ENCODE data around the gene ADPRH.

Gene ADPRH

GRCh38 chr3:119611664-119612063, 32.4 kb downstream of the ADPRH start:
- H3K9me3 ChIP-seq (ENCODE audit: insufficient read depth, low read depth, low read length): peaks cover 1% of the 10 kb centered on the region
- no peak overlapping the region for H3K23ac ChIP-seq (ENCODE audit: low read length)
- no peak overlapping the region for H3K14ac ChIP-seq (ENCODE audit: low read length)
- H2BK12ac ChIP-seq (ENCODE audit: low read length): no peak overlapping the region
- H3K4me3 ChIP-seq (ENCODE audit: low read depth, low read length): no peak overlapping the region
- H2AK5ac ChIP-seq (ENCODE audit: low read length): no peak overlapping the region
- H3K36me3 ChIP-seq (ENCODE audit: control insufficient read depth in 1 of 2, insufficient read depth in 2 of 2, low read length in 2 of 2): no peaks in the 10 kb centered on the region
- H2BK120ac ChIP-seq (ENCODE audit: insufficient read depth, low read length, poor library complexity): no peak overlapping the region
- no peak overlapping the region for H2BK5ac ChIP-seq (ENCODE audit: low read depth, low read length, poor library complexity)
- no peak for DNase-seq
- H3K4me1 ChIP-seq (ENCODE audit: control insufficient read depth in 1 of 2, insufficient read depth in 2 of 2, low read length in 2 of 2): peaks cover 3 to 6% of the 10 kb centered on the region in 2 experiments
- H3K4me2 ChIP-seq (ENCODE audit: low read length): no peak overlapping the region
- no peaks in the 10 kb centered on the region for H3K27me3 ChIP-seq (ENCODE audit: insufficient read depth, low read length)
- no peak overlapping the region for H4K12ac ChIP-seq (ENCODE audit: low read depth, low read length)
- no peaks in the 10 kb centered on the region for H3K79me2 ChIP-seq (ENCODE audit: control insufficient read depth, insufficient read depth, low read length, poor library complexity)
- no CpG with 5 or more reads among the region's 1 CpG for WGBS (ENCODE audit: extremely low coverage, insufficient coverage, insufficient read length)
- H3K18ac ChIP-seq (ENCODE audit: low read length): no peak overlapping the region
- H4K91ac ChIP-seq (ENCODE audit: low read depth, low read length): no peak overlapping the region
- H3K4ac ChIP-seq (ENCODE audit: low read depth, low read length): no peak overlapping the region
- H3K9ac ChIP-seq (ENCODE audit: low read length): no peak overlapping the region
- H3K79me1 ChIP-seq (ENCODE audit: low read length): no peaks in the 10 kb centered on the region
- H2AFZ ChIP-seq (ENCODE audit: insufficient read depth, low read length, poor library complexity): no peak overlapping the region
- H3K27ac ChIP-seq (ENCODE audit: low read depth, low read length): no peak overlapping the region
- H4K8ac ChIP-seq (ENCODE audit: low read depth, low read length): no peak overlapping the region

- WGBS (ENCODE audit: extremely low coverage, insufficient coverage, insufficient read length): no CpG with 5 or more reads among the region's 1 CpG
- Histone ChIP-seq H3K4ac (ENCODE audit: low read depth, low read length) (no peak overlapping the region), H3K4me3 (ENCODE audit: low read depth, low read length) (no peak overlapping the region), H4K8ac (ENCODE audit: low read depth, low read length) (no peak overlapping the region), H3K79me1 (ENCODE audit: low read length) (no peaks in the 10 kb centered on the region), H3K23ac (ENCODE audit: low read length) (no peak overlapping the region), H2AFZ (ENCODE audit: insufficient read depth, low read length, poor library complexity) (no peak overlapping the region), H3K9me3 (ENCODE audit: insufficient read depth, low read depth, low read length) (peaks cover 1% of the 10 kb centered on the region), H2BK12ac (ENCODE audit: low read length) (no peak overlapping the region), H2AK5ac (ENCODE audit: low read length) (no peak overlapping the region), H3K36me3 (ENCODE audit: control insufficient read depth in 1 of 2, insufficient read depth in 2 of 2, low read length in 2 of 2) (no peaks in the 10 kb centered on the region), H4K12ac (ENCODE audit: low read depth, low read length) (no peak overlapping the region), H2BK120ac (ENCODE audit: insufficient read depth, low read length, poor library complexity) (no peak overlapping the region), H4K91ac (ENCODE audit: low read depth, low read length) (no peak overlapping the region), H3K14ac (ENCODE audit: low read length) (no peak overlapping the region), H3K27ac (ENCODE audit: low read depth, low read length) (no peak overlapping the region), H3K4me2 (ENCODE audit: low read length) (no peak overlapping the region), H3K18ac (ENCODE audit: low read length) (no peak overlapping the region), H3K27me3 (ENCODE audit: insufficient read depth, low read length) (no peaks in the 10 kb centered on the region), H3K9ac (ENCODE audit: low read length) (no peak overlapping the region), H3K4me1 (ENCODE audit: control insufficient read depth in 1 of 2, insufficient read depth in 2 of 2, low read length in 2 of 2) (peaks cover 3 to 6% of the 10 kb centered on the region in 2 experiments), H2BK5ac (ENCODE audit: low read depth, low read length, poor library complexity) (no peak overlapping the region), H3K79me2 (ENCODE audit: control insufficient read depth, insufficient read depth, low read length, poor library complexity) (no peaks in the 10 kb centered on the region)
- DNase-seq: no peak
Measured at GRCh38 chr3:119613201-119613600, 33.9 kb downstream of the ADPRH start.

GRCh38 chr3:119613872-119614271, 34.6 kb downstream of the ADPRH start:
- Histone ChIP-seq H3K9ac (ENCODE audit: low read length) (no peak overlapping the region), H3K79me1 (ENCODE audit: low read length) (no peaks in the 10 kb centered on the region), H3K14ac (ENCODE audit: low read length) (no peak overlapping the region), H4K8ac (ENCODE audit: low read depth, low read length) (no peak overlapping the region), H3K18ac (ENCODE audit: low read length) (no peak overlapping the region), H2AFZ (ENCODE audit: insufficient read depth, low read length, poor library complexity) (no peak overlapping the region), H3K23ac (ENCODE audit: low read length) (no peak overlapping the region), H2BK120ac (ENCODE audit: insufficient read depth, low read length, poor library complexity) (no peak overlapping the region), H3K4me1 (ENCODE audit: control insufficient read depth in 1 of 2, insufficient read depth in 2 of 2, low read length in 2 of 2) (peaks cover 3 to 6% of the 10 kb centered on the region in 2 experiments), H4K91ac (ENCODE audit: low read depth, low read length) (no peak overlapping the region), H2AK5ac (ENCODE audit: low read length) (no peak overlapping the region), H4K12ac (ENCODE audit: low read depth, low read length) (no peak overlapping the region), H3K36me3 (ENCODE audit: control insufficient read depth in 1 of 2, insufficient read depth in 2 of 2, low read length in 2 of 2) (no peaks in the 10 kb centered on the region), H3K4me2 (ENCODE audit: low read length) (no peak overlapping the region), H2BK12ac (ENCODE audit: low read length) (no peak overlapping the region), H3K79me2 (ENCODE audit: control insufficient read depth, insufficient read depth, low read length, poor library complexity) (no peaks in the 10 kb centered on the region), H2BK5ac (ENCODE audit: low read depth, low read length, poor library complexity) (no peak overlapping the region), H3K4ac (ENCODE audit: low read depth, low read length) (no peak overlapping the region), H3K4me3 (ENCODE audit: low read depth, low read length) (no peak overlapping the region), H3K27me3 (ENCODE audit: insufficient read depth, low read length) (no peaks in the 10 kb centered on the region), H3K27ac (ENCODE audit: low read depth, low read length) (no peak overlapping the region), H3K9me3 (ENCODE audit: insufficient read depth, low read depth, low read length) (peaks cover 1% of the 10 kb centered on the region)
- no CpG with 5 or more reads among the region's 4 CpGs for WGBS (ENCODE audit: extremely low coverage, insufficient coverage, insufficient read length)
- DNase-seq: no peak

- Histone ChIP-seq H3K4me1 (ENCODE audit: control insufficient read depth in 1 of 2, insufficient read depth in 2 of 2, low read length in 2 of 2) (no peaks in the 10 kb centered on the region), H2BK5ac (ENCODE audit: low read depth, low read length, poor library complexity) (no peak overlapping the region), H2AFZ (ENCODE audit: insufficient read depth, low read length, poor library complexity) (no peak overlapping the region), H3K36me3 (ENCODE audit: control insufficient read depth in 1 of 2, insufficient read depth in 2 of 2, low read length in 2 of 2) (no peaks in the 10 kb centered on the region), H4K12ac (ENCODE audit: low read depth, low read length) (no peak overlapping the region), H3K4me3 (ENCODE audit: low read depth, low read length) (no peak overlapping the region), H3K18ac (ENCODE audit: low read length) (no peak overlapping the region), H2AK5ac (ENCODE audit: low read length) (no peak overlapping the region), H2BK12ac (ENCODE audit: low read length) (no peak overlapping the region), H3K9ac (ENCODE audit: low read length) (no peak overlapping the region), H3K27me3 (ENCODE audit: insufficient read depth, low read length) (no peaks in the 10 kb centered on the region), H4K8ac (ENCODE audit: low read depth, low read length) (no peak overlapping the region), H3K4me2 (ENCODE audit: low read length) (no peak overlapping the region), H3K79me2 (ENCODE audit: control insufficient read depth, insufficient read depth, low read length, poor library complexity) (no peaks in the 10 kb centered on the region), H3K27ac (ENCODE audit: low read depth, low read length) (no peak overlapping the region), H4K91ac (ENCODE audit: low read depth, low read length) (no peak overlapping the region), H3K14ac (ENCODE audit: low read length) (no peak overlapping the region), H3K4ac (ENCODE audit: low read depth, low read length) (no peak overlapping the region), H3K79me1 (ENCODE audit: low read length) (no peaks in the 10 kb centered on the region), H3K9me3 (ENCODE audit: insufficient read depth, low read depth, low read length) (peaks cover 1% of the 10 kb centered on the region), H3K23ac (ENCODE audit: low read length) (no peak overlapping the region), H2BK120ac (ENCODE audit: insufficient read depth, low read length, poor library complexity) (no peak overlapping the region)
- WGBS (ENCODE audit: extremely low coverage, insufficient coverage, insufficient read length): no CpG with 5 or more reads among the region's 4 CpGs
- no peak for DNase-seq
Measured at GRCh38 chr3:119616056-119616455, 36.8 kb downstream of the ADPRH start.
